T-helper 2 cell (primary cell): ENCODE measurements around the gene FAM229A.

Source experiments
- DNase-seq, 5 experiments: peaks; one replicate each; pipeline versions ENCODE4 v3.0.0 to v3.0.0-alpha.2; 2012 to 2022

FAM229A gene

GRCh38 chr1:32329931-32330466 lies 32.3 kb downstream of the FAM229A start:
- no peak for DNase-seq

- no peak for DNase-seq
Measured at GRCh38 chr1:32327204-32327603, 35.1 kb downstream of the FAM229A start.

- DNase-seq: peak in 2 of 5 experiments; percentile 49 to 90
Measured at GRCh38 chr1:32321712-32322291, 40.5 kb downstream of the FAM229A start.

- DNase-seq: no peak
Measured at GRCh38 chr1:32318127-32318869, 44.0 kb downstream of the FAM229A start.

- no peak for DNase-seq
Measured at GRCh38 chr1:32316903-32317277, 45.4 kb downstream of the FAM229A start.

- no peak for DNase-seq
Measured at GRCh38 chr1:32311709-32312393, 50.4 kb downstream of the FAM229A start.
